22Rv1 (cell line): ENCODE data around the gene PNCK.
"Not testable (repeated sequence)": the region's sequence is repeated elsewhere in the genome, so short reads cannot be mapped to it uniquely, and the experiment has no call there.

Experiments used
- CTCF ChIP-seq: fragments of 450-650 bp; IDR thresholded peaks from 2 replicates; pipeline ENCODE4 v1.5.1; 2017; ENCODE audit warnings: mild to moderate bottlenecking
- ZFX ChIP-seq: fragments of 450-650 bp; IDR thresholded peaks from 2 replicates; pipeline ENCODE4 v1.6.1; 2017; ENCODE audit warnings: antibody characterized with exemption, borderline replicate concordance

- TF ChIP-seq CTCF, ZFX: not testable (repeated sequence)
These were observed 25.7 kb upstream of the PNCK start for GRCh38 chrX:153699210-153699783.
